Inflammatory macrophage treated with lipopolysaccharide for 1 hour (primary cell): ENCODE data around the gene ACTL9.
"Not testable (repeated sequence)": the region's sequence is repeated elsewhere in the genome, so short reads cannot be mapped to it uniquely, and the experiment has no call there.

ENCODE experiments used
- DNase-seq, 2 donors: peaks; one replicate each; pipeline ENCODE4 v3.0.0-alpha.2; 2020 to 2022

ACTL9 gene

GRCh38 chr19:8698433-8699063 lies at the start of gene ACTL9:
TSS of gene ACTL9 (minus strand) at chr19:8698795. CDS start at chr19:8698701, 94 bp downstream.
- no peak for DNase-seq

GRCh38 chr19:8739291-8740065 lies 40.9 kb upstream of the ACTL9 start:
- DNase-seq: not testable (repeated sequence)

- DNase-seq: no peak
Measured at GRCh38 chr19:8738377-8738776, 39.8 kb upstream of the ACTL9 start.

GRCh38 chr19:8731428-8732169 lies 33.0 kb upstream of the ACTL9 start:
- DNase-seq: no peak

GRCh38 chr19:8724276-8724675 lies 25.7 kb upstream of the ACTL9 start:
- no peak for DNase-seq

GRCh38 chr19:8722032-8722431 lies 23.4 kb upstream of the ACTL9 start:
- DNase-seq: no peak

- no peak for DNase-seq
Measured at GRCh38 chr19:8721334-8721733, 22.7 kb upstream of the ACTL9 start, which contains the start of gene OR2Z1. TSS of gene OR2Z1 (plus strand) at chr19:8721634. CDS start at chr19:8731029, 9,395 bp downstream.

GRCh38 chr19:8710337-8710736 lies 11.7 kb upstream of the ACTL9 start:
- not testable (repeated sequence) for DNase-seq

- no peak for DNase-seq
Measured at GRCh38 chr19:8705742-8706141, 7.1 kb upstream of the ACTL9 start.

- DNase-seq: not testable (repeated sequence)
Measured at GRCh38 chr19:8705304-8705703, 6.7 kb upstream of the ACTL9 start.

- no peak for DNase-seq
Measured at GRCh38 chr19:8703223-8703622, 4.6 kb upstream of the ACTL9 start.

- DNase-seq: peak; percentile 74 to 89
Measured at GRCh38 chr19:8702350-8702749, 3.8 kb upstream of the ACTL9 start.

- peak in 1 of 2 donors; percentile 11 for DNase-seq
Measured at GRCh38 chr19:8700956-8701355, 2.4 kb upstream of the ACTL9 start.

- DNase-seq: no peak
Measured at GRCh38 chr19:8699908-8700307, 1.3 kb upstream of the ACTL9 start.

GRCh38 chr19:8697671-8698432 lies 743 bp downstream of the ACTL9 start:
- no peak for DNase-seq

GRCh38 chr19:8696993-8697392 lies 1.6 kb downstream of the ACTL9 start:
- no peak for DNase-seq

GRCh38 chr19:8695911-8696310 lies 2.7 kb downstream of the ACTL9 start:
- DNase-seq: no peak

GRCh38 chr19:8695501-8695900 lies 3.1 kb downstream of the ACTL9 start:
- DNase-seq: no peak

- DNase-seq: no peak
Measured at GRCh38 chr19:8690753-8691539, 7.6 kb downstream of the ACTL9 start.

- DNase-seq: no peak
Measured at GRCh38 chr19:8688930-8689329, 9.7 kb downstream of the ACTL9 start.

- DNase-seq: peak; percentile 12 to 19
Measured at GRCh38 chr19:8686549-8686948, 12.0 kb downstream of the ACTL9 start.
